Caco-2 (cell line): Measurements from ENCODE around the gene ARHGAP44. TPM values are rescaled to one million over a fixed set of nuclear protein-coding genes. Genes with fewer than 3 reads are reported as not detected.
"Not testable (repeated sequence)": the region's sequence is repeated elsewhere in the genome, so short reads cannot be mapped to it uniquely, and the experiment has no call there.

Source experiments
- BruUV-seq: library from RNA; stranded (reverse); fragments of 400-500 nt; replicated peaks from 2 replicates; lab custom pipeline; 2021; lab: Mats Ljungman, UMichigan
- CTCF ChIA-PET: fragments of 300-600 bp; sonication (Branson Sonifier 250); formaldehyde crosslinking; loops from one replicate; lab custom pipeline; 2022; ENCODE audit warnings: antibody characterized with exemption; lab: Charles Lee
- POLR2A ChIA-PET: fragments of 300-600 bp; sonication (Branson Sonifier 250); formaldehyde crosslinking; loops from one replicate; lab custom pipeline; 2022; ENCODE audit warnings: antibody characterized with exemption; lab: Charles Lee
- DNase-seq, 2 experiments: peaks; one replicate each; pipeline versions ENCODE4 v3.0.0 to v3.0.0-alpha.2; 2020 to 2022
- H3K27me3 ChIP-seq: replicated peaks from 2 replicates; pipeline ENCODE4 v1.6.0; 2011; ENCODE audit warnings: low read length; ENCODE audit not compliant: control insufficient read depth, insufficient read depth
- H3K36me3 ChIP-seq: 2 replicates; pipeline ENCODE4 v1.5.1; 2011; ENCODE audit warnings: low read length; ENCODE audit not compliant: control insufficient read depth, insufficient read depth
- H3K4me1 ChIP-seq: fragments of 250-450 bp; sonication (Bioruptor Pico); 2 replicates; pipeline ENCODE4 v1.5.1; 2020; ENCODE audit warnings: mild to moderate bottlenecking
- H3K4me3 ChIP-seq: 2 replicates; pipeline ENCODE4 v1.5.1; 2011; ENCODE audit warnings: low read depth, mild to moderate bottlenecking, control low read depth, low read length
- H3K9me3 ChIP-seq: fragments of 250-450 bp; sonication (Bioruptor Pico); 2 replicates; pipeline ENCODE4 v1.5.1; 2020; ENCODE audit warnings: mild to moderate bottlenecking, moderate library complexity
- H3K27ac Mint-ChIP-seq: one replicate; pipeline ENCODE4 v1.8.0; 2022; ENCODE audit warnings: mixed read lengths; ENCODE audit not compliant: unreplicated experiment
- H3K27me3 Mint-ChIP-seq: one replicate; pipeline ENCODE4 v1.8.0; 2022; ENCODE audit warnings: mixed read lengths; ENCODE audit not compliant: insufficient read depth, unreplicated experiment
- H3K36me3 Mint-ChIP-seq: one replicate; pipeline ENCODE4 v1.8.0; 2022; ENCODE audit warnings: mild to moderate bottlenecking, mixed read lengths; ENCODE audit not compliant: insufficient read depth, unreplicated experiment
- H3K4me1 Mint-ChIP-seq: one replicate; pipeline ENCODE4 v1.8.0; 2022; ENCODE audit warnings: low read depth, mixed read lengths; ENCODE audit not compliant: unreplicated experiment
- H3K4me3 Mint-ChIP-seq: one replicate; pipeline ENCODE4 v1.8.0; 2022; ENCODE audit warnings: mild to moderate bottlenecking, moderate library complexity, mixed read lengths; ENCODE audit not compliant: unreplicated experiment
- H3K9me3 Mint-ChIP-seq: one replicate; pipeline ENCODE4 v1.8.0; 2022; ENCODE audit warnings: mixed read lengths; ENCODE audit not compliant: unreplicated experiment
- CTCF ChIP-seq, 2 experiments: fragments of 200-600 bp in 1 of 2; IDR thresholded peaks; 1 replicate in 1 of 2; 2 replicates in 1 of 2; pipeline versions ENCODE4 v1.5.1 to v1.8.0; 2011 to 2022; ENCODE audit warnings: antibody characterized with exemption in 1 of 2, control low read depth in 1 of 2, inconsistent platforms in 1 of 2, low read depth in 1 of 2, low read length in 1 of 2, mild to moderate bottlenecking in 1 of 2, moderate library complexity in 1 of 2; ENCODE audit not compliant: insufficient read depth in 1 of 2, severe bottlenecking in 1 of 2, unreplicated experiment in 1 of 2
- intact Hi-C: fragments of 100-400 bp; cut with micrococcal nuclease; formaldehyde crosslinking; loops from one replicate; pipeline ENCODE4 v1.10.0; 2022; ENCODE audit not compliant: unreplicated experiment
- total RNA-seq: library from RNA; stranded (reverse); gene quantifications from 2 replicates; pipeline ENCODE4 v1.2.3, GENCODE V29; 2022

The ARHGAP44 gene
- total RNA-seq, 1 experiment from 2014 or later: 4.5 TPM

- H3K9me3 ChIP-seq: no peaks in the 10 kb centered on the region
- intact Hi-C loops: no loop called here
- no peak for DNase-seq
- POLR2A ChIA-PET: no interaction called here
- Mint-ChIP-seq H3K9me3 (no peaks in the 10 kb centered on the region), H3K4me3 (no peak overlapping the region), H3K4me1 (no peaks in the 10 kb centered on the region), H3K27ac (no peak overlapping the region), H3K36me3 (no peaks in the 10 kb centered on the region), H3K27me3 (no peaks in the 10 kb centered on the region)
- no peaks in the 10 kb centered on the region for H3K27me3 ChIP-seq
- no peaks in the 10 kb centered on the region for H3K4me1 ChIP-seq
- H3K4me3 ChIP-seq: no peak overlapping the region
- no peaks in the 10 kb centered on the region for H3K36me3 ChIP-seq
- CTCF ChIA-PET: no interaction called here
- no TSS peak for BruUV-seq
- TF ChIP-seq CTCF (IDR thresholded peaks at IDR 0.05; ENCODE audit: insufficient read depth in 1 of 2, low read depth in 1 of 2, low read length in 1 of 2, severe bottlenecking in 1 of 2, unreplicated experiment in 1 of 2): no peak
Measured at GRCh38 chr17:12877953-12878669, 88.8 kb downstream of the ARHGAP44 start.

GRCh38 chr17:12879096-12879495, 89.8 kb downstream of the ARHGAP44 start:
- H3K27ac Mint-ChIP-seq, H3K9me3 ChIP-seq, BruUV-seq, H3K27me3 ChIP-seq, H3K27me3 Mint-ChIP-seq, H3K4me3 Mint-ChIP-seq, H3K9me3 Mint-ChIP-seq, H3K36me3 ChIP-seq, H3K4me1 Mint-ChIP-seq, POLR2A ChIA-PET, H3K4me1 ChIP-seq, DNase-seq, intact Hi-C loops, H3K4me3 ChIP-seq, CTCF ChIA-PET, H3K36me3 Mint-ChIP-seq: not testable (repeated sequence)

- Histone ChIP-seq H3K4me1 (no peaks in the 10 kb centered on the region), H3K4me3 (no peak overlapping the region), H3K27me3 (no peaks in the 10 kb centered on the region), H3K36me3 (no peaks in the 10 kb centered on the region), H3K9me3 (no peaks in the 10 kb centered on the region)
- H3K36me3 Mint-ChIP-seq: no peaks in the 10 kb centered on the region
- DNase-seq: no peak
- no peaks in the 10 kb centered on the region for H3K27me3 Mint-ChIP-seq
- ChIA-PET CTCF (no interaction called here), POLR2A (no interaction called here)
- no peak overlapping the region for H3K27ac Mint-ChIP-seq
- BruUV-seq: no TSS peak
- no peaks in the 10 kb centered on the region for H3K4me1 Mint-ChIP-seq
- intact Hi-C loops: no loop called here
- no peak overlapping the region for H3K4me3 Mint-ChIP-seq
- no peaks in the 10 kb centered on the region for H3K9me3 Mint-ChIP-seq
- no peak for TF ChIP-seq CTCF (IDR thresholded peaks at IDR 0.05; ENCODE audit: insufficient read depth in 1 of 2, low read depth in 1 of 2, low read length in 1 of 2, severe bottlenecking in 1 of 2, unreplicated experiment in 1 of 2)
Measured at GRCh38 chr17:12883472-12883871, 94.2 kb downstream of the ARHGAP44 start.
